Activated CD4-positive, alpha-beta memory T cell treated with anti-CD3 and anti-CD28 coated beads for 36 hours (primary cell): Measurements from ENCODE around the gene ZNF536. TPM values are rescaled to one million over a fixed set of nuclear protein-coding genes. Genes with fewer than 3 reads are reported as not detected.
"Not testable (repeated sequence)": the region's sequence is repeated elsewhere in the genome, so short reads cannot be mapped to it uniquely, and the experiment has no call there.

Source experiments
- CTCF ChIA-PET: fragments of 350-600 bp; sonication (Branson Sonifier 250); formaldehyde crosslinking; loops from one replicate; lab custom pipeline; 2021; ENCODE audit warnings: antibody characterized with exemption, inconsistent platforms; lab: Charles Lee
- POLR2A ChIA-PET: fragments of 350-600 bp; sonication (Branson Sonifier 250); formaldehyde crosslinking; loops from one replicate; lab custom pipeline; 2021; ENCODE audit warnings: antibody characterized with exemption; lab: Charles Lee
- DNase-seq: peaks from one replicate; pipeline ENCODE4 v3.0.0-alpha.2; 2020
- H3K27ac Mint-ChIP-seq: one replicate; pipeline ENCODE4 v1.8.0; 2021; ENCODE audit warnings: mixed read lengths
- H3K27me3 Mint-ChIP-seq: one replicate; pipeline ENCODE4 v1.8.0; 2021; ENCODE audit warnings: mixed read lengths
- H3K36me3 Mint-ChIP-seq: one replicate; pipeline ENCODE4 v1.8.0; 2021; ENCODE audit warnings: mixed read lengths
- H3K4me1 Mint-ChIP-seq: one replicate; pipeline ENCODE4 v1.8.0; 2021; ENCODE audit warnings: low read depth, mixed read lengths
- H3K4me3 Mint-ChIP-seq: one replicate; pipeline ENCODE4 v1.8.0; 2021; ENCODE audit warnings: mild to moderate bottlenecking, mixed read lengths
- H3K9me3 Mint-ChIP-seq: one replicate; pipeline ENCODE4 v1.8.0; 2021; ENCODE audit warnings: mixed read lengths
- intact Hi-C: fragments of 100-400 bp; cut with micrococcal nuclease; formaldehyde crosslinking; loops from one replicate; pipeline ENCODE4 v1.15.1; 2023
- total RNA-seq, 2 experiments: library from RNA; stranded (reverse); gene quantifications; one replicate each; pipeline ENCODE4 v1.2.3, GENCODE V29; 2021

ZNF536 gene
- total RNA-seq, 2 experiments from 2014 or later = not detected

DNA sequence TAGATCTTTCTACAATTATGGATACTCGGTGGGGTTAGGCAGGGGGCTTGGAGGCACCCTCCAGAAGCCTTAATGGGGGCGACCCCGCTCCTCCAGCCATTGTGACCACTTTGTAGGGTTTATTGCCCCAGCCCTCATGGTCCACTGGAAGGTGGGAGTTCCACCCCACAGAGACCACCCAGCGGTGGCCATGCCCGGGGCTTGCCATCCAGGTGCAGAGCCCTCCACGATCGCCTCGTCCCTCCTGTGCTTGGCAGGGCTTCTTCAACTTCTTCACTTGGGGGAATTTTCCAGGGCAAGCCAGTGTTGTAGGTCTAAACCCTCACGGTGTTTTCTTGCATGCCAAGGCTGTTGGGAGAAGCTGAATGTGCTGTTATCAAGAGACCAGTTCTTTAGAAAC lies 16.1 kb downstream of the ZNF536 start:
- ChIA-PET POLR2A (no interaction called here), CTCF (no interaction called here)
- Mint-ChIP-seq H3K27ac (no peak overlapping the region), H3K4me1 (no peaks in the 10 kb centered on the region), H3K27me3 (peaks cover 4% of the 10 kb centered on the region), H3K36me3 (no peaks in the 10 kb centered on the region), H3K4me3 (no peak overlapping the region), H3K9me3 (no peaks in the 10 kb centered on the region)
- intact Hi-C loops = no loop called here
- no peak for DNase-seq

DNA sequence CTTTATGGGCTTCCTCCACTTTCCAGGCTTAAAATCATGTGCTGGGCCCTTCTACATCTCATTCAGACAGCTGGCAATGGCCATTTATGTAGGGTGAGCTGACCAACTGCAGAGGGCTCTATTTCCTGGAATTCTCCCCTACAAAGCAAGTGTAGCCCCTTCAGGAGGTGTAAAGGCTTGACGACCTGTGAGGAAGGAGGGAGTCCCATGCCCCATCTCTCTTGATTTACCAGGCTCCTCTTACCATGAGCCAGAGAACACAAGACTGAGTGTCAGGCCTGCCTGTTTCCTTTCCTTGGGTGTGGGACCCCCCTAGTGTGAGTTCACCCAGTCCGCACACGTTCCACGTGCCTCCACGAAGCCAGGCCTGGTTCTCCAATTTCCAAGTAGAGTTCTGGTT lies 16.6 kb downstream of the ZNF536 start:
- Mint-ChIP-seq H3K4me1 (no peaks in the 10 kb centered on the region), H3K4me3 (no peak overlapping the region), H3K36me3 (no peaks in the 10 kb centered on the region), H3K9me3 (no peaks in the 10 kb centered on the region), H3K27ac (no peak overlapping the region), H3K27me3 (peaks cover 7% of the 10 kb centered on the region)
- ChIA-PET CTCF (no interaction called here), POLR2A (no interaction called here)
- intact Hi-C loops = no loop called here
- no peak for DNase-seq

DNA sequence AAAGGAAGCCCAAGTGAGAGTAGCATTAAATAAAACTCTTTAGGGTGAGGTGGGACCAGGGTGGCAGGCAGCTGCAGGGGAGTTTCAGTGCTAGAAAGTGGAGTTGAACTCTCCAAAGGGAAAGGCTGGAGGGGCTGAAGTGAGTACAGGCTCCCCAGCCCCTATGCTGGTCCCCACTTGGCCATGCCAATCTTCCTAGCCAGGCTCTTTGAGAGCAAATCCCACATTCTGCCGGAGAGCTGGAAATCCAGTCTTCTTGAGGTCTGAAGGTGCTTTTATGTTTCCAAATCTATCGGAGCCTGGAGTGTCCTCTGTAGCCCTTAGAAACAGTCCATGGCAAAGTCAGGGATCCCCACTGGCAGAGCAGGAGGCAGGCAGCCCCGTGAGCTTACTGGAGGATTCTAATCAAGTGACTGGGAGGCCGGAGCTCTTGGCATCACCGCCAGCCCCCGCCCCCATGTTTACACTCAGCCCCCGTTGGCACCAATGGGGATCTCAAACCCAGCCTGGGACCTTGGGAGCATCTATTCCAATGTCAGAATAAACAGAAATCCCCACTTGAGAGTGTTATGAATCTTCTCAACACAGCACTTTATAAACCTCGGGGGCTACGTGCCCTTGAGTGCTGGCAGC lies 18.3 kb downstream of the ZNF536 start:
- ChIA-PET CTCF (no interaction called here), POLR2A (no interaction called here)
- H3K4me3 Mint-ChIP-seq = no peak overlapping the region
- no peaks in the 10 kb centered on the region for H3K36me3 Mint-ChIP-seq
- no peak overlapping the region for H3K27ac Mint-ChIP-seq
- H3K9me3 Mint-ChIP-seq = no peaks in the 10 kb centered on the region
- intact Hi-C loops = no loop called here
- DNase-seq = no peak
- no peaks in the 10 kb centered on the region for H3K4me1 Mint-ChIP-seq
- peaks cover 9% of the 10 kb centered on the region for H3K27me3 Mint-ChIP-seq

DNA sequence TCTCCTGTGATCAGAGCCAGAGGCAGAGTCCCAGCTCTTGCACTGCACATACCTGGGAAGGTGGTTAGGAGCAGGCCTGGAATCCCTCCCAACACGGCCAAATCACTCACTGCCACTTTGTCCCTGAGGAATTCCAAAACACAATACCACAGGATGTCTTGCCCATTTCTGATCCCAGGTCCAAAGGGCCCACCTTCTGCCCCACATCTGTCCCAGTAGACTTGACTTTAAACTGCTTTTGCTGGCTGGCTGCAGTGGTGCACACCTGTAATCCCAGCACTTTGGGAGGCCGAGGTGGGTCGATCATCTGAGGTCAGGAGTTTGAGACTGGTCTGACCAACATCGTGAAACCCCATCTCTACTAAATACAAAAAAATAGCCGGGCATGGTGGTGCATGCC lies 18.9 kb downstream of the ZNF536 start:
- CTCF ChIA-PET = no interaction called here
- intact Hi-C loops = no loop called here
- Mint-ChIP-seq H3K4me3 (no peak overlapping the region), H3K27me3 (peaks cover 9% of the 10 kb centered on the region), H3K36me3 (no peaks in the 10 kb centered on the region), H3K9me3 (no peaks in the 10 kb centered on the region), H3K27ac (no peak overlapping the region), H3K4me1 (no peaks in the 10 kb centered on the region)
- no peak for DNase-seq
- POLR2A ChIA-PET = no interaction called here

DNA sequence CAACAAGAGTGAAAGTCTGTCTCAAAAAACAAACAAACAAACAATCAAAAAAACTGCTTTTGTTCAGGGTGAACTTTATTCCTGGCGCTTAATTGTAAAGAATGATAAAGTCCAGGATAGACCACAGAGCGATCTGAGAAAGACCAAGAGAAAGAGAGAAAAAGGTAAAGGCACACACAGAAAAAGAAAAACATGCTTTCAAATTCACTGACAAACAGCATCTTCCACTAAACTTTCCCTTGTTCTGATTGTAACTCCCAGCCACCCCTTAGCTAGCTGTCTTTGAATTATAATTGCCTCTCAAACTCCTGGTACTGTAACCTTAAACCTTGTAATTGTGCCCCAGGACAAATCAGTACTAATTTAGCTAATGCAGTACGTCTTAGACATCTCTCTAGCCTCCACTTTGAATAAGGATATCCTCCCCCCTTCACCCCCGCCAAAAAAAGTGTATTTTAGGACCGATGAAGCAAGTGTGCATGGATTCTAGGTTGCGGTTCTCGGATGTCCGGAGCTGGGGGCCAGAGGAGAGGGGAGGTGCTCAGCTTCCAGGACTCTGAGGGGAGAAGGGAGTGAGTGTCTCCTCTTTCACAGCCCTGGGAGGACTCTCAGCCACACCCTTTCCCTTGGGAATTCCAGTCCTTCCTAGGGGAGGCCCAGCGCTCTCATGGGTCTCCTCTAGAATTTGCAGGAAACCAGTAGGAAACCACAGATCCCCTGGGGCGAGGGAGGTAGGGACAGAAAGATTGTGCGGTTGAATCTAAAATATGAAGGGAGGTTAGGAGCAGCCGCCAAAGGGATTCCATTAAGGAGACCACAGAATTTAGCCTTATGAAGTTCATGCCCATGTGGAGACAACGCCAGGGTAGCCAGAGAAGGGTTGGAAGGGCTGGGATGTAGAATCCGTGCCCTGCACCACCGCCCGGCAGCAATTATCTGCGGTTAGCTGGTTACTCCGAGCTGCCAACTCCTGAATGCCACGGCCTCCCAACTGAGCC lies 19.7 kb downstream of the ZNF536 start:
- CTCF ChIA-PET = no interaction called here
- Mint-ChIP-seq H3K9me3 (no peaks in the 10 kb centered on the region), H3K36me3 (no peaks in the 10 kb centered on the region), H3K27me3 (peaks cover 9% of the 10 kb centered on the region), H3K4me1 (no peaks in the 10 kb centered on the region), H3K4me3 (no peak overlapping the region), H3K27ac (no peak overlapping the region)
- POLR2A ChIA-PET = no interaction called here
- intact Hi-C loops = no loop called here
- no peak for DNase-seq

DNA sequence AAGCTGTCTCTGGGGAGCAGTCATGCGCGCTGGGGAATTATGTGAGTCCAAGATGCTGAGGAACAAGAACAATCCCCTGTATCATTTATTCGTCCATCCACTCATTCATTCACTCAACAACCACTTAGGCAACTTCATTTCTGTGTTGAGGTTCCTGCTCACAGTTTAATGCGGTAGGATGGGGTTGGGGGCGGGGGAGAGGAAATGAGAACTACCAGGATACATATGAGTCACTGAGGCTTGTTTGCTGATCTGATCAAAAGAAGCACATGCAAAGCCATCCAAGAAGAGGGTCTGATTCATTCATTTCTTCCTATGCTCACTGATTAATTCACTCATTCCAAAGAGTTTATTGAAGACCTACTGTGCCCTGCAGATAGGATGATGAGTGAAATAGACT lies 20.9 kb downstream of the ZNF536 start:
- intact Hi-C loops = no loop called here
- no peaks in the 10 kb centered on the region for H3K9me3 Mint-ChIP-seq
- peak; percentile 24 for DNase-seq
- ChIA-PET CTCF (no interaction called here), POLR2A (no interaction called here)
- no peak overlapping the region for H3K27ac Mint-ChIP-seq
- H3K36me3 Mint-ChIP-seq = no peaks in the 10 kb centered on the region
- peaks cover 8% of the 10 kb centered on the region for H3K27me3 Mint-ChIP-seq
- no peak overlapping the region for H3K4me3 Mint-ChIP-seq
- H3K4me1 Mint-ChIP-seq = no peaks in the 10 kb centered on the region

DNA sequence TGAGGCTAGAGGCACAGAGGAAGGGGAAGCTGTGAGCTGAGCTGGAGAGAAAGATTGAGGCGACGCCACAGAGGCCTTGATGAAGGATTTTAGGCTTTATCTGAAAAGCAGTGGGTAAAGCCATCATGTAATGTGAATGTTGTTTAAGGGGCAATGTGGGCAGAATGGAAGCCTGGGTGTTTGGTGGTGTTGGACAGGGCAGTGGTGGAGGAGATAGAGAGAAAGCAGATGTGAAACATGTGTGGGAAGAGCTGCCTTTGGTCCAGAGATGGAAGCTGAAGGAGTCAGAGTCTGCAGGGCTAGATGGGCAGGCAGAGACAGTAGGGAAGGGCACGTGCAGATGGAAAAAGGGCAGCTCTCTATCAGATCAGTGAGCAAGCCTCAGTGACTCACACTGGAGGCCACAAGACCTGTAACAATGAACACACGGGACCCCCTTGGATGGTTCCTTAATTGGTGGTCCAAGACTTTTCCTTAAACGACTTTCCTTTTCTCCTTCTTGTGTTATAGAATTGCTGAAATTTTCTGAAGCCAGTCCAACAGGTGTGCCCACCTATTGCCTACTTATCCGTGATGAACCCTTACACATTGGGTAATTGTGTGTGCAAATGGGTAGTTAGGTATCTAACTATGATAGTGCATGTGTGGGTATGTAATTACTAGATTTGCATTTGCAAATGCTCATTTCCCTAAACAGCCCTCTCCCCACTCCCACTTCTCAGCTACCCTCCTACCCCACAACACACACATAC lies 21.7 kb downstream of the ZNF536 start:
- peaks cover 1% of the 10 kb centered on the region for H3K9me3 Mint-ChIP-seq

DNA sequence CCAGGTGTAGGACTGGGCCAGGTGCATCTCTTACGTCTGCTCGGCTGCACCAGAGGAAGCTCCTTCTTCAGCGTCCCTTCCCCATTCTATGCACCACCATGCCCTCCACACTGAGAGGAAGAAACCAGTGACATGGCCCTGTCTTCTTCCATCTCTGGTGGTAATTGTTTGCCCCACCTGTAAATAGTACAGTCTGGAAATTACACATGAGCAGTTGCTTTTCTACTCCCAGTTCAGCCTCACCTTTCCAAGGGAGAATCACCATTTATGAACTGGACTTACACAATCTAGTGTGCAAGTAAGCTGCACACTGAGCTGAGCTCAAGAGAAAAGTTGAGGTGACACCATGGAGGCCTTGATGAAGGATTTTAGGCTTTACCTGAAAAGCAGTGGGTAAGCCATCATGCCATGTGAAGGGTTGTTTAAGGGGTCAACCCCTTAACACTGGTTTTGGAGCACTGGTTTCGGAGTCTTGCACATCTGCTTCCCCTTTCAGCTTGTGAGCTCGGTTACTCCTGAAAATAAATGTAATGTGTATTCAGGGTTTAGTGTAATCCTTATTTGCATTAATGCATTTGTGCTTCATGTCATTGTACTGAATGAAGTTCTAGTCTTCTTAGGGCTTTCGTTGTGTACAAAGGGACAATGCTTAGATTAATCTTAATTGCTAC lies 22.4 kb downstream of the ZNF536 start:
- no peaks in the 10 kb centered on the region for H3K36me3 Mint-ChIP-seq
- ChIA-PET POLR2A (no interaction called here), CTCF (interaction anchor here (0.7 kb wide), 1 partner anchor 428 kb away, joined by 3 read pairs; no protein-coding TSS in a partner anchor)
- H3K27me3 Mint-ChIP-seq = peaks cover 8% of the 10 kb centered on the region
- DNase-seq = no peak
- peaks cover 3% of the 10 kb centered on the region for H3K9me3 Mint-ChIP-seq
- intact Hi-C loops = no loop called here
- no peak overlapping the region for H3K4me3 Mint-ChIP-seq
- H3K4me1 Mint-ChIP-seq = no peaks in the 10 kb centered on the region
- H3K27ac Mint-ChIP-seq = no peak overlapping the region

More for the DNA sequence above, 21.7 kb downstream of the ZNF536 start:
- CTCF ChIA-PET = no interaction called here
- no peak overlapping the region for H3K27ac Mint-ChIP-seq
- H3K4me1 Mint-ChIP-seq = no peaks in the 10 kb centered on the region
- no peak for DNase-seq
- POLR2A ChIA-PET = no interaction called here
- no peak overlapping the region for H3K4me3 Mint-ChIP-seq
- H3K36me3 Mint-ChIP-seq = no peaks in the 10 kb centered on the region
- peaks cover 8% of the 10 kb centered on the region for H3K27me3 Mint-ChIP-seq
- intact Hi-C loops = no loop called here

DNA sequence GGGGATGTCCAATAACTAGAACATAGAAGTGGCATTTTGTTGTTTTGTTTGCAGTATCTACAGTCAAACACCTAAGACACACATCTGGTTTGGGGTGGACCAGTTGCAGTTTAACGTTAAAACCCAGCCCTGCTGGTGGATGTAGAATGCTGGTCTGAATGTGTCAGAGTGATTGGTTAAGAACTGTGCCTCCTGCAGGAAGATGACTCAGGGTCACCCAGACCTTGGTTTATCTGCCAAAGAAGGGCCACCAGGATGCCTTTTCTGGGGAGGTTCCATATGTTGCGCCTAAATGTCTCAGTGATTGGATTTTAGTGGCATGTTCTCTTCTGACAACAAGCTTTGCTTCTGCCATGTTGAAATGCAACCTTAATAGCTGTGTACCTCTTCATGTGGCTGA lies 23.1 kb downstream of the ZNF536 start:
- no peak for DNase-seq
- no peaks in the 10 kb centered on the region for H3K36me3 Mint-ChIP-seq
- H3K4me1 Mint-ChIP-seq = no peaks in the 10 kb centered on the region
- intact Hi-C loops = no loop called here
- CTCF ChIA-PET = interaction anchor here (0.7 kb wide), 1 partner anchor 429 kb away, joined by 3 read pairs; no protein-coding TSS in a partner anchor
- H3K27me3 Mint-ChIP-seq = peaks cover 8% of the 10 kb centered on the region
- peaks cover 3% of the 10 kb centered on the region for H3K9me3 Mint-ChIP-seq
- no peak overlapping the region for H3K27ac Mint-ChIP-seq
- POLR2A ChIA-PET = no interaction called here
- H3K4me3 Mint-ChIP-seq = no peak overlapping the region

DNA sequence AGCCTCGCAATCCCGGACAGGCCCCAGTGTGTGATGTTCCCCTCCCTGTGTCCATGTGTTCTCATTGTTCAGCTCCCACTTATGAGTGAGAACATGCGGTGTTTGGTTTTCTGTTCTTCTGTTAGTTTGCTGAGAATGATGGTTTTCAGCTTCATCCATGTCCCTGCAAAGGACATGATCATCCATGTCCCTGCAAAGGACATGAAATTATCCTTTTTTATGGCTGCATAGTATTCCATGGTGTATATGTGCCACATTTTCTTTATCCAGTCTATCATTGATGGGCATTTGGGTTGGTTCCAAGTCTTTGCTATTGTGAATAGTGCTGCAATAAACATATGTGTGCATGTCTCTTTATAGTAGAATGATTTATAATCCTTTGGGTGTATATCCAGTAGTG lies 26.4 kb downstream of the ZNF536 start:
- not testable (repeated sequence) for H3K4me1 Mint-ChIP-seq

DNA sequence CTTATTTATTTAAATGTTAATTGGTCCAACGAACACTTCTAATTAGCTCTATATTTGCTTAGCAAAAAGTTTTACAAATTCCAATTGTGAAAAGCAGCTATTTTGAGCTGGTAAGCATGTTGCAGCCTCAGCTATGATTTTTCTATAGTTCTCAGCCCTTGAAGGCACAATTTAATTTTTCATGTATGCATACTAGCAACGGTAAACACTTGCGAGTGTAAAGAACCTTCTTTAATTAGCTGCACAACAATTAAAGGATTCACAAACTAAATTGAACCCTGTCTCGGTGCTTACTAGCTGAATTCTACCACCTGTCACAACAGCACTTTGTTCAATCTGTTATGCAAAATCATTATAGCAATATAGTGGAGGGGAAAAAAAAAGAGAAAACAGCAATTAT lies 29.8 kb downstream of the ZNF536 start:
- no peaks in the 10 kb centered on the region for H3K36me3 Mint-ChIP-seq
- DNase-seq = no peak
- H3K9me3 Mint-ChIP-seq = peaks cover 3% of the 10 kb centered on the region
- intact Hi-C loops = no loop called here
- no peak overlapping the region for H3K27ac Mint-ChIP-seq
- POLR2A ChIA-PET = no interaction called here
- H3K4me3 Mint-ChIP-seq = no peak overlapping the region
- peaks cover 2% of the 10 kb centered on the region for H3K27me3 Mint-ChIP-seq
- CTCF ChIA-PET = no interaction called here
- no peaks in the 10 kb centered on the region for H3K4me1 Mint-ChIP-seq

More for the DNA sequence above, 26.4 kb downstream of the ZNF536 start:
- H3K4me3 Mint-ChIP-seq, H3K36me3 Mint-ChIP-seq, H3K27ac Mint-ChIP-seq, POLR2A ChIA-PET, H3K9me3 Mint-ChIP-seq, H3K27me3 Mint-ChIP-seq, intact Hi-C loops, CTCF ChIA-PET, DNase-seq: not testable (repeated sequence)
